Frontal cortex (tissue), 4 donors: Measurements from ENCODE around the gene TARBP1. TPM values are rescaled to one million over a fixed set of nuclear protein-coding genes. Genes with fewer than 3 reads are reported as not detected.
"Not testable (repeated sequence)": the region's sequence is repeated elsewhere in the genome, so short reads cannot be mapped to it uniquely, and the experiment has no call there.

Source experiments
- DNase-seq, 2 donors: peaks; one replicate each; pipeline ENCODE4 v3.0.0; 2012; ENCODE audit warnings: low spot score in 2 of 2
- FAIRE-seq: peaks from 2 replicates; lab custom pipeline; 2012; peaks lifted over from hg19 to GRCh38; lab: Jason Lieb, UNC
- total RNA-seq: library from RNA; depleted of rRNA; stranded (reverse); fragments of >200 nt; gene quantifications from one replicate; pipeline ENCODE4 v1.2.3, GENCODE V29; 2014
- donor health status: control.
- donor health status: control.
- donor health status: control.

The TARBP1 gene
- total RNA-seq, 1 donor from 2014 or later, result 63.2 TPM

DNA sequence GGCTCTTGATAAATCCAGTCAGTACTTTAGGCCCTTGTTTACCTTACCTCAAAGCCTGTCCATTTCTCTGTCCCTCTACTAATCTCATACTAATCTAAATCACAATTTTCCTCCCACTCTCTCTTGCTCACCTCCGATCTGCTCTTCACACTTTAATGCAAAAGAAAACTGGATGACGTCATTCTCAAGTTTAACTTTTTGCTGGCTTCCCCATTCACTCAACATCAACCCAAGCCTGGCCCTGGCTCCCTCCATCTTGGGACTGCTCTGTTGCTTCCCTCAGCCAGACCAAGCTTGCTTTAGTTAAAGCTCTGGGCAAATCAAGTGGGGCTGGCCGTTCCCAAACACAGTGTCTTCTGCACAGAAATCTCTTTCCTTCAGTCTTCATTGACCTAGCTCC, 76.0 kb downstream of the TARBP1 start:
- DNase-seq (no peak), FAIRE-seq (no peak)

- no peak for FAIRE-seq
- DNase-seq, result no peak
Measured at GRCh38 chr1:234401658-234402057, 77.3 kb downstream of the TARBP1 start.

DNA sequence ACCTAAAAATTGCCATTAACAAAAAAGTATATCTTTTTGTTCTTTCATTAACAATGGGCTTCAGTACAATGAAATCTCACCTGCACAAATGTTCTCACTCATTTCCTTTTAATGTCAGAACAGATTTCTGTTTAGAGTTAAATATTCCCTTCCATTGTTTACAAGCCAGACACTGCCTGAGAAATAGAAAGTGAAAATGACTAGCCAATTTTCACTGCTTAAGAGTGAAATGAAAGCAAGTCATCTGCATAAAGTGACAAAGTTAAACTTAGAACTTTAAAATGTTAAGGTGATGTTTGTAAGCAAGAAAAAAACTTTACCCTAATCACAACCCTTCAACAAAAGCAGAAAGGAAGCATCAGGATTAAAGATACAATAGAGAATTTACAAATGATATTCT, 78.2 kb downstream of the TARBP1 start:
- no peak for DNase-seq
- no peak for FAIRE-seq

GRCh38 chr1:234399515-234399914, 79.5 kb downstream of the TARBP1 start:
- FAIRE-seq, DNase-seq: not testable (repeated sequence)

GRCh38 chr1:234398849-234399381, 80.1 kb downstream of the TARBP1 start:
- no peak for DNase-seq
- no peak for FAIRE-seq

DNA sequence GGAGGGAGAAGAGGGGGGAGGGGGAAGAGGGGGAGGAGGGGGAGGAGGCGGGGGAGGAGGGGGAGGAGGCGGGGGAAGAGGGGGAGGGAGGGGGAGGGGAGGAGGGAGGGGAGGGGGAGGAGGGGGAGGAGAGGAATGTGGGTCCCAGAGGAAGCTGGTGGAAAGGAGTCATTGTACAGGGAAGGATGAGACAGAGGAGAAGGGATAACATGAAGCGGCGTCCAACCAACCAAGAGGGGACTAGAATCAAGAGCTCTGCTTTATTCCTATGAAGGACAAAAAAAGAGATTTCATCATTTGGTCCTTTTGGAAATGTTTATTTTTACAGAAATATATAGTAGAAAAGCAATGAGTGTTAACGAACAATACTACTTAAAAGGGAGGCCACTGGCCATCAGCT, 81.2 kb downstream of the TARBP1 start:
- FAIRE-seq, result no peak

GRCh38 chr1:234396871-234397270, 82.1 kb downstream of the TARBP1 start:
- DNase-seq (no peak), FAIRE-seq (no peak)

More for the DNA sequence above, 81.2 kb downstream of the TARBP1 start:
- DNase-seq, result no peak

GRCh38 chr1:234396092-234396491, 82.9 kb downstream of the TARBP1 start:
- no peak for FAIRE-seq
- DNase-seq, result no peak

DNA sequence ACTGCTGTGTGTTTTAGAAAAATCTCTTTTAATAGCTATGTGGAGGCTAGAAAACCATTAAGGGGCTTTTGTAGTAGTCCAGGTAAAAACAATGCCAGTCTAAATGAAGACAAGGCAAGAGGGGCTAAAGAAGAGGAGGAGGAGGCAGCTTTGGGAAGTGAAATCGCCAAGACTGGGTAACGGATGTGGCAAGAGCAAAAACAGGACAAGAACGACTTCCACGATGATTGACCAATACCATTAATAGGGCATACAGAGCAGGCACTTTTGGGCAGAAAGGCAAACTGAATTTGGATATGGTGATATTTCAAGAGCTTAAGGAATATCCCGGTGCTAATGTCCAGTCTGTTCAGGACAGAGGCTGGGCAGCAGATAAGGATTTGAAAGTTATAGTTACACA, 83.7 kb downstream of the TARBP1 start:
- no peak for DNase-seq
- no peak for FAIRE-seq

DNA sequence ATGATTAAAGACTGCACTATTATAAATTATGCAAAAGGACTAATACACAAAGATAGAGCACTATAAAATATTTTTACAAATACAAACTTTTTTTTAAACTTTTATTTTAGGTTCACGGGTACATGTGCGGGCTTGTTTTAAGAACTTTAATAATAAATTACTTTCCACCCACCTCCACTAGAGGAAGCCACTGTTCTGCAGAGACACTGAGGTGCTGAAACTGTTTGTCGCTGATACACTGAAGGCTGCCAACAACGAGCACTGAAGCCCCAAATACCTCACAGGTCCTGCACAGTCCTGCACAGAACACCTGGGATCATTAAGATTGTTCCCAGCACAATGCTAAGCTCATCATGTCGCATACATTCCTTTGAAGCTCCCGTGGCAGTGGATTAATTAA, 85.8 kb downstream of the TARBP1 start:
- FAIRE-seq (no peak), DNase-seq (no peak)

DNA sequence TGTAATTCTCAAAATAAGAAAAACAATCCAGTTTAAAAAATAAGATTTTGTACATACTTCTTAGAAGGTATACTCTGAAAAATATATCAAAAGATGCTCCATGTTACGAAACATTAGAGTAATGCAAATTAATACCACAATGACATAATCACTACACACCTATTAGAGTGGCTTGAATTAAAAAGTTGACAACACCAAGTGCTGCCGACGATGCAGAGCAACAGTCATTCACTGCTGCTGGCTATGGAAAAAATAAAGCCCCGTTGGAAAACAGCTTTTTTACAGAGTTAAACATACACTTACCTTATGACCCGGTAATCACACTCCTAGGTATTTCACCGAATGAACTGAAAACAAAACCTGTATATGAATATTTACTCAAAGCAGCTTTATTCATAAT, 90.9 kb downstream of the TARBP1 start:
- DNase-seq, result no peak
- FAIRE-seq, result no peak

DNA sequence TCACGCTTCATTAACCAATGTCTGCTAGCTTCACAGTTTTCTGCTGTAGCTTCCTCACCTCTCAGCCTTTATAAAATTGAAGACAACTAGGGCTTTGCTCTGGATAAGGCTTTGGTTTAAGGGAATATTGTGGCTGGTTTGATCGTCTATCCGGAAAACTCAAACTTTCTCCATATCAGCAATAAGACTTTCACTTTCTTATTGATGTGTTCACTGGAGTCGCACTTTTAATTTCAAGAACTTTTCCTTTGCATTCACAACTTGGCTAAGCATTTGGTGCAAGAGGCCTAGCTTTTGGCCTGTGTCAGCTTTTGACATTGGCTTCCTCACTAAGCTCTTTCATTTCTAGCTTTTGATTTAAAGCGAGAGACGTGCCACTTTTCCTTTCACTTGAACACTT, 92.9 kb downstream of the TARBP1 start:
- no peak for DNase-seq
- FAIRE-seq, result no peak

- DNase-seq, result no peak
Measured at GRCh38 chr1:234381699-234382555, 97.1 kb downstream of the TARBP1 start.

DNA sequence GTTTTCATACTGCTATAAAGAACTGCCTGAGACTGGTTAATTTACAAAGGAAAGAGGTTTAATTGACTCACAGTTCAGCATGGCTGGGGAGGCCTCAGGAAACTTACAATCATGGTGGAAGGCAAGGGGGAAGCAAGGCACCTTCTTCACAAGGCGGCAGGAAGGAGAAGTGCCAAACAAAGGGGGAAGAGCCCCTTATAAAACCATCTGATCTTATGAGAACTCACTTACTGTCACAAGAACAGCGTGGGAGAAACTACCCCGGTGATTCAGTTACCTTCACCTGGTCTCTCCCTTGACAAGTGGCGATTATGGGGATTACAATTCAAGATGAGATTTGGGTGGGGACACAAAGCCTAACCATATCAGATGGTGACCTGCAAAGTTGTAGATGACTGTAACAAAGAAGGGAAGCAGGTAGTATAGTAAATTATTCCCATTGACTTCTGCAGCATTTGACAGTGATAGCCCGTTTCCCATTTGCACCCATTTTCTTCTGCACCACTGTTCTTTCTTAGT, 99.3 kb downstream of the TARBP1 start:
- not testable (repeated sequence) for DNase-seq

More at GRCh38 chr1:234381699-234382555, 97.1 kb downstream of the TARBP1 start:
- FAIRE-seq, result no peak

GRCh38 chr1:234375672-234376071, 103.3 kb downstream of the TARBP1 start:
- FAIRE-seq, result no peak

More for the DNA sequence above, 99.3 kb downstream of the TARBP1 start:
- not testable (repeated sequence) for FAIRE-seq

GRCh38 chr1:234373959-234374254, 105.1 kb downstream of the TARBP1 start:
- FAIRE-seq (no peak), DNase-seq (no peak)

More at GRCh38 chr1:234375672-234376071, 103.3 kb downstream of the TARBP1 start:
- DNase-seq, result no peak

DNA sequence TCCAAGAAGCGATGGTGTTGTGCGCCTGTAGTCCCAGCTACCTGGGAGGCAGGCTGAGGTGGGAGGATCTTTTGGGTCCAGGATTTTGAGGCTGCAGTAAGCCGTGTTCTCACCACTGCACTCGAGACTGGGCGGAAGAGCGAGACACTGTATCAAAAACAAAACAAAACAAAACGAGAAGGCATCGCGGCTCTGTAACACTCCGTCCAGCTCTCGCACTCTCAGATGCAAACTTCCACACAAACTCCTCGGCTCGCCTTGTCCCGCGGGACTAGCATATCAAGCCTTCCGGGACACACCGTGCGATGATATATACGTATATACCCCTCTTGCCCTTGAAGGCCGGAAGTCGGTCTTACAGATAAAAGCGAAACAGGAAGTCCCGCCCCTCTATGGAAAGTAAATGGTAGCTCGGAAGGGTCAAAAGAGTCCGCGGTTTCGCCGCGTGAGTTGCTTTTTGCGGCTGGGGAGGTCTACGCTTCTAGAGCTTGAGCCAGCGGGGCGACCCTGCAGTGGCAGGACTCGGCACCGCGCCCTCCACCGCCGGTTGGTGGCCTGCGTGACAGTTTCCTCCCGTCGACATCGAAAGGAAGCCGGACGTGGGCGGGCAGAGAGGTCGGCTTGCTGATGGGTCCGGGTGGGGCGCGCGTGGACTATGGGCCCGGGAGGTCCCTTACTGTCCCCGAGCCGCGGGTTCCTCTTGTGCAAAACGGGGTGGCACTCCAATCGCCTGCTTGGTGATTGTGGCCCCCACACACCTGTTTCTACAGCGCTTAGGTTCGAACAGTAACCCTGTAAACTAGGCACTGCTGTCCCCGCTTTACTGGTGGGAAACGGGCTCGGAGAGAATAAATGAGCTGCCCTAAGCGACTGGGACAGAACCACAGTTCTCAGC, 105.7 kb downstream of the TARBP1 start, which contains the start of gene COA6:
TSS of gene COA6 (plus strand) at position 393 of the 895 bp plus-strand sequence. CDS start at position 404, 11 bp downstream.
- peak; percentile 69 to 74 for DNase-seq
- FAIRE-seq, result no peak

GRCh38 chr1:234372011-234372757, 106.8 kb downstream of the TARBP1 start:
- no peak for DNase-seq
- no peak for FAIRE-seq

DNA sequence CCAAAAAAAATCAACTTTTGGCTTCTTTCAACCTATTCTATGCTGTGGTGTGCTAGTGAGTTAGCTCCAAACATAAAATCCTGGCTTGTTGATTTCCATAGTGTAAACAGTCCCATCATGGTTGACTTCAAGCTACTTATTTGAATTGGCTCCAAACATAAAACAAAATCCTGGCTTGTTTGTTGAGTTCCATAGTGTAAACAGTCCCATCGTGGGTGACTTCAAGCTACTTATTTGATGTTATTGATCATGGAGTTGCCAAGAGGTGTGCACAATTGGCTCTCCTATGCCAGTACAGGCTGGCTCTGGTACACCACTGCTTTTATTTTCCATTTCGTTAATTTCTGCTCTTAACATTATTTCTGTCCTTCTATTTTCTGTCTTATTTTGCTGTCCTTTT, 107.6 kb downstream of the TARBP1 start:
- FAIRE-seq, result no peak

DNA sequence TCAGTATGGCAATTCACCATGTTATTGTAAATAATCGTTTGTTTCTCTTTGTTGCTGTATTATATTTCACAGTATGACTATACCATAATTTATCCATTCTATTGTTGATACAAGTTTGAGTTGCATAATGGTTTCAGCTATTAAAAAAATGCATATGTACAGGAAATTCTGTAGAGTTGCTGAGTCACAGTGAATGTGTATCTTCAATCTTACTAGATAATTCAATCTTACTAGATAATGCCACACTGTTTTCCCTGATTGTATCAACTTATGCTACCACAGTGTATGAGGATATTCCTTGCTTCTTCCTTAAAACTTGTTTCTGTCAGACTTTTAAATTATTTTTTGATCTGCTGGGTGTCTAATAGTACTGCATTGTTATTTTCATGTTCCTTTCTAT, 109.2 kb downstream of the TARBP1 start:
- DNase-seq (no peak), FAIRE-seq (no peak)

More for the DNA sequence above, 107.6 kb downstream of the TARBP1 start:
- DNase-seq, result no peak
